HG03439 (cell line): ENCODE results near the gene MRPS24.
"Not testable (repeated sequence)": the region's sequence is repeated elsewhere in the genome, so short reads cannot be mapped to it uniquely, and the experiment has no call there.

Source experiments
- ATAC-seq: cut with Tn5 transposase; IDR thresholded peaks from one replicate; pipeline ENCODE4 v1.9.1; 2021; ENCODE audit warnings: mild to moderate bottlenecking, moderate library complexity; ENCODE audit not compliant: unreplicated experiment

Gene MRPS24

DNA sequence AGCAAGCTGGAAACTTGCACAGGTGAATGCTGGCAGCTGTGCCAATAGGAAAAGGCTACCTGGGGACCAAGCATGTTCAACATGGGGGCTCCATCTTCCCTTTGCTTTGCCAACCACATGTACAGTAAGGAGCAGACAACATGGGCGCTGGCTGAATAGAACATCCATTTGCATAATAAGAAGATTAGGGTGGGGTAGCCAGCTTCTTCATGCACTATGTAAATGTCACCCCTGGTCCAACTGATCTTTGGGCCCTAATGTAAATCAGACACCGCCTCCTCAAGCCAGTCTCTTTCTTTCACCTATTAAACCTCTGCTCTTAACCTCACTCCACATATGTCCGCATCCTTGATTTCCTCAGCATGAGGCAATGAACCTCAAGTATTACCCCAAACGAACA, 26.0 kb downstream of the MRPS24 start:
- no peak for ATAC-seq

GRCh38 chr7:43838201-43838658, 31.1 kb downstream of the MRPS24 start:
- ATAC-seq, result no peak

DNA sequence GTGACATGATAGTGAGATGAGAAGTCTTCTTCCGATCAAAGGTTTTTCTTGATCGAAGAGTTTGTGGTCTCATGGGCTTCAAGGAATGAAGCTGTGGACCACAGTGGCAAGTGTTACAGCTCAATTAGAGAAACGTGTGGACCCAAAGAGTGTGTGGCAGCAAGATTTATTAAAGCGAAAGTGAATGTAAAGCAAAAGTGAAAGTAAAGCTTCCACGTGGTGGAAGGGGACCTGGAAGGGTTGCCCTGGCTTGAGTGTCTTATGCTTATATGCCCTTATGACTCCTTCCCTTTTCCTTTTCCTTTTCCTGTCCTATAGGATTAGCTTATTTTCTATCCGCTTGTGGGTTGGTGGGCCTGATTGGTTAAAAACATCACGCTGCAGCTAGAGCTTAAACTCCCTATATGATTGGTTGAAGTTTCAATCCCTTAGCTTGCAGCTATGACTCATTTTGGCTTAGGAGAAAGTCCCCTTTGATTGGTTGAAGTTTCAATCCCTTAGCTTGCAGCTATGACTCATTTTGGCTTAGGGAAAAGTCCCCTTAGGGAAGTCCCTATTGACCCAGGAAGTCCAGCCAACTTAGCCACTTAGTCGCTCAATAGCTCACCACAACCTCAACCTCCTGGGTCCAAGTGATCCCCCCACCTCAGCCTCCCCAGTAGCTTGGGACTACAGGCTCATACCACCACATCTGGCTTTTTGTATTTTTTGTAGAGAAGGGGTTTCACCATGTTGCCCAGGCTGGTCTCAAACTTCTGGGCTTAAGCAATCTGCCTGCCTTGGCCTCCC, 34.7 kb downstream of the MRPS24 start:
- ATAC-seq, result peak; percentile 55

DNA sequence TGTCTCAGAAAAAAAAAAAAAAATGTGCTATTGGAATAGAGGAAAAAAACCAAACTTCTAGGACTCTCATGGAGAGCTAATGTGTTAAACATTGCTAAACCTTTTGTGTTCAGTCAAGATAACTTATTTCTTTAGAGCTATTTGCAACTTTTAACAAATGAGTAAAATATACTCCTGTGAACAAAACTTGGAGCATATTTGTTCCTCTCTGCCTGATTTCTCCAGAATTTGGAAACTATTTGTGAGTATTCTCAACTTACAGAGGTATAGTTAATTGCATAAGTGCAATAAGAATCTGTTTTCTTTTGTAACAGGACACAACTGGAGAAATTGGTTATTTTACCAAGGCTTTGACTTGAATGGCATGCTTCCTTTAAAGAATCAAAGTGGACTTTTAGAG, 38.4 kb downstream of the MRPS24 start:
- not testable (repeated sequence) for ATAC-seq

GRCh38 chr7:43825391-43825808, 43.9 kb downstream of the MRPS24 start:
- ATAC-seq, result no peak

DNA sequence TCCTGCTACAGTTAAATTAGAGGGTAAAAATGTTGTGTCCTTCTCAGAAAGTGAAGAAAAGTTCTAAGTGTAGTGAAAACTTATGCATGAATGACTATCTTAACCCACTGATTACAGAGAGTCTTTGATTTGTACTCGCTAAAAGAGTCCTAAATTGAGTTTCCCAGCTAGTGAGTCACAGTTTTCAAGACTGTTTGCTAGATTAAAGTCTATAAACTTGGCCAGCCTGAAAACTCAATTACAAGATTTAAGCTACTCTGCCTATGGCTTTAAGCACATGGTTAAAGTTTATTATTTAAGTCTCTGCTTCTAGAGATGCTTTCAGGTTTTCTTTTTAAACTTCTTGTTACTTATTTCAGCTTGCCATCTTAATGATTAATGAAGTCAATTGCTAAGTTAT, 44.4 kb downstream of the MRPS24 start:
- no peak for ATAC-seq

- not testable (repeated sequence) for ATAC-seq
Observed at GRCh38 chr7:43824513-43824912, 44.8 kb downstream of the MRPS24 start.

DNA sequence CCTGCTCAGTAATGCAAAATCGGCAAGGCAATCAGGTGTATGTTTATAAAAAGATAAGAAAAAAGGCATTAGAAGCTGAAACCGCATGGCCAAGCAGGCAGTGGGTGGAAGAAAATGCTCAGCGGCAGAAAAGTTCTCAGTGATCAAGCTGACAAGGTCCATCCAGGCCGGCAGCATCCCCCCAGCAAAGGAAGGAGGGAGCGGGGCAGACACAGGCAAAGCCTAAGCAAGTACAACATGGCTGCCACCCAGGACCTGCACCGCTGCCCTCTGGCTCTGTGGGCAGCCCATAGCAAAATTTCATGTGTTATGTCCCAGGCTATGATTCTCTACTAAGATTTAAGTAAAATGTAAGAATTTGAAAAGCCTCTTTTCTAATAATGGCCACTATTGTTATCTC, 45.4 kb downstream of the MRPS24 start:
- ATAC-seq, result no peak

- ATAC-seq, result not testable (repeated sequence)
Observed at GRCh38 chr7:43823425-43823824, 45.9 kb downstream of the MRPS24 start.
